Choroid plexus epithelial cell (primary cell): ENCODE data around the gene ZC3H14.

Experiments used
- DNase-seq: peaks from one replicate; pipeline ENCODE4 v3.0.0-alpha.2; 2010; ENCODE audit warnings: low read depth
- H3K4me3 ChIP-seq: 2 replicates; pipeline ENCODE4 v1.5.1; 2011; ENCODE audit warnings: low read depth, mild to moderate bottlenecking, control low read depth, low read length, moderate library complexity
- TF ChIP-seq, protein P1 (sequence below): conservative IDR thresholded peaks from 2 replicates; pipeline ENCODE4 v1.5.1; 2011; ENCODE audit warnings: low read depth, mild to moderate bottlenecking, control low read depth, inconsistent platforms, low read length, moderate library complexity

Gene ZC3H14

DNA sequence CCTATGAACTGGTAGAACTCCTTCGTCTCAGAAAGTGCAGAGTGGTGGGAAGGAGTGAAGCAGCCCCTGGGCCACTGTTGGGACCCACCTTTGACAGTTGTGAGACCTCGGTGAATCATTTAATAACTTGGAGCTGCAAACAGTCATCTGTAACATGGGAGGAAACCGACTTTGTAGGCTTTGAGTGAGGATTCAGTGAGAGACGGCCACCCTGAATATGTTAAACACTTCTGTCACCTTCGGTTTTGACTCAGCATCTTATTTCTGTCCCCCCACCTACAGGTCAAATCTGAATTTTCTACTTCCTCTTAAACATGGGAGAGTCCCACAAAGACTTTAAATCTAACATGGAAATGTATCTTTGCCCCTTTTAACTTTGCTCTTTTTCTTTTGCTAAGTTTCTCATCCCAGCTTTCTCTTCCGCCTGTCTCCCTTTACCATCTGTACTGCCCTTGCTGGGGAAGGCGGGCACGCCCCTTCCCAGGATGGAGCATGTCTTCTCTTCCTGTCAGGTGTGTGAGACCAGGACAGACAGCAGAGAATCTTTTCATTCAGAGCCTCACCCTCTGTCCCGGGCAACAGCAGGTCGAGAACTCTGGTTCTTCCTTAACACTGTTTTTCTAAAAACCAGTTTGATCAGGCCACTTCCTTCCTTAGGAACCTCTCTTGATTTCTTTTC lies 37.1 kb downstream of the ZC3H14 start:
- TF ChIP-seq, protein P1, sequence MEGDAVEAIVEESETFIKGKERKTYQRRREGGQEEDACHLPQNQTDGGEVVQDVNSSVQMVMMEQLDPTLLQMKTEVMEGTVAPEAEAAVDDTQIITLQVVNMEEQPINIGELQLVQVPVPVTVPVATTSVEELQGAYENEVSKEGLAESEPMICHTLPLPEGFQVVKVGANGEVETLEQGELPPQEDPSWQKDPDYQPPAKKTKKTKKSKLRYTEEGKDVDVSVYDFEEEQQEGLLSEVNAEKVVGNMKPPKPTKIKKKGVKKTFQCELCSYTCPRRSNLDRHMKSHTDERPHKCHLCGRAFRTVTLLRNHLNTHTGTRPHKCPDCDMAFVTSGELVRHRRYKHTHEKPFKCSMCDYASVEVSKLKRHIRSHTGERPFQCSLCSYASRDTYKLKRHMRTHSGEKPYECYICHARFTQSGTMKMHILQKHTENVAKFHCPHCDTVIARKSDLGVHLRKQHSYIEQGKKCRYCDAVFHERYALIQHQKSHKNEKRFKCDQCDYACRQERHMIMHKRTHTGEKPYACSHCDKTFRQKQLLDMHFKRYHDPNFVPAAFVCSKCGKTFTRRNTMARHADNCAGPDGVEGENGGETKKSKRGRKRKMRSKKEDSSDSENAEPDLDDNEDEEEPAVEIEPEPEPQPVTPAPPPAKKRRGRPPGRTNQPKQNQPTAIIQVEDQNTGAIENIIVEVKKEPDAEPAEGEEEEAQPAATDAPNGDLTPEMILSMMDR, result no peak
- no peak for DNase-seq

DNA sequence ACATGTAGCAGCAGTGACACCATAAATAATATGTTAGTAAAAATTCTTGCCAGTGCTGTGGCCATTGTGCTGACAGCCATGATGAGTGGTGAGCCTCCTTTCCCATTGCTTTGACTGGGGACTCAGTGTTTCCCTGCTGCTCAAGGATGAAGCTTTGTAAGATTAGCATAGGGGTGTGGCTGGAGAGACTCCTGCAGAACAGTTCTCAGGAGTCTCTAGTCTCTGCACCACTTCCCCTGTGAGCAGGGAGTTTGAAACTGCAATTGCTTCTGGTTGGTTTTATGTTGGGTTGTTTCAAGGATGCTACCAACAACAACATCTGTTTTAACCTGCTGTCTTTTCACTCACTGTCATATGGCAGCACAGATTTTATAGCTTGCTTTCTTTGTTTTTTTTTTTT lies 41.4 kb downstream of the ZC3H14 start:
- H3K4me3 ChIP-seq, result no peak overlapping the region
- DNase-seq, result no peak
- TF ChIP-seq, protein P1, result no peak

More for the DNA sequence above, 37.1 kb downstream of the ZC3H14 start:
- no peak overlapping the region for H3K4me3 ChIP-seq

DNA sequence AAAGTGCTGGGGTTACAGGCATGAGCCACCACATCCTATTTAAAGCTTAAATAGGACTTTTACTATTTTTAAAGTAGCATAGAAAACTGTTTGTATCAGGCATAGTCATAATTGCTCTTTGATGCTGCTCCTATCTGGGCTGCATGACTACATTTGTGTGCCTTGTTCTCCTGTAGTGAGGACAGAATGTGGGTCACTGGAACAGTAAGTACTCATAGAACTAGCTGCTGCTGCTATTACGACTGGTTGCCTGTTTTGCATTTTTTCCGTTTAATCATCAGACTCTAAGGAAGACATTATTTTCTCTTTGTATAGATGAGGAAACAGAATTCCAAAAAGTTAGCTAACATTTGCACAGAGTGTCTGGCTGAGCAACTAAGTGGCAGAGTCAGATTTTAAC lies 42.8 kb downstream of the ZC3H14 start:
- TF ChIP-seq, protein P1, result no peak
- peak; percentile 28 for DNase-seq
- H3K4me3 ChIP-seq, result no peak overlapping the region

DNA sequence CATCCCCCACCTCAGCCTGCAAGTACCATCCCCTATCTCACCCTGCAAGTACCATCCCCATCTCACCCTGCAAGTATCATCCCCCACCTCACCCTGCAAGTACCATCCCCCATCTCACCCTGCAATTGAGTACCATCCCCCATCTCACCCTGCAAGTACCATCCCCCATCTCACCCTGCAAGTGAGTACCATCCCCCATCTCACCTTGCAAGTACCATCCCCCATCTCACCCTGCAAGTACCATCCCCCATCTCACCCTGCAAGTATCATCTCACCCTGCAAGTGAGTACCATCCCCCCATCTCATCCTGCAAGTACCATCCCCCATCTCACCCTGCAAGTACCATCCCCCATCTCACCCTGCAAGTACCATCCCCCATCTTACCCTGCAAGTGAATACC lies 45.0 kb downstream of the ZC3H14 start:
- H3K4me3 ChIP-seq, result no peak overlapping the region
- no peak for DNase-seq
- TF ChIP-seq, protein P1, result no peak

DNA sequence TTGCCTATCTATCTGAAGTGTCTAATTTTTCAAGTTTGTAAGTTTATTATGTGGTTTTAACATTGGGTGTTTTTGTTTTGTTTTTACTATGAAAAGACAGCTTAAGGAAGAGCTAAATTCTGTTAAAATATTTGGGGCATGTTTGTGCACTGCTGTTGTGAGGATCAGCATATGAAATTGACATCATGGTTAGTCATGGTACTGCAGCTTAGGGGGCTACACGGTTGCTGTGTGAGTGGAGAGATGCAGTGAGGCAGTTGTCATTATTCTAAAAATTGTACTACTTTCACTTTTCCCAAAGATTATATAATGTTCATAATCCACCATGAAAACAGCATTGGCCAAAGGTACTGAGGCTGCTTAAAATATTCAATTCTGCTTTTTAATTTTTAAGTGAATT lies 49.0 kb downstream of the ZC3H14 start:
- H3K4me3 ChIP-seq, result no peak overlapping the region
- peak; percentile 29 for DNase-seq
- TF ChIP-seq, protein P1, result peak; percentile 23

DNA sequence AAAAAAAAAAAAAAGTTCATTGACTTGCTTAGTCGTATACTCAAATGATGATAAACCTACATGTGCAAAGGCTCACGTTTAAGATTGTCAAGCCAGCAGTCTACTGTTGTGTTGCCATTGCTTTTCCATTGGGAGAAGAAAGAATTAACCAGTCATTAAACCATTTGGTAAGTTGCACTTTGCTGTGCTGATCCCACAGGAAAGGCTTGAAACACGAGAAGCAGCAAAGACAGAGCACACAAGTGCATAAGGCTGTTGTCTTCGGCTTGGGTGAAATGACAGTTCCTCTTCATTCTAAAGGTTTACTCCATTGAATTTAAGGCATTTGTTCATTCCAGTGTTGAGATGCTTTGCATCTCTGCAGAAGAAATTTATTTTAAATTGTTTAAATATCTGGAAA lies 50.1 kb downstream of the ZC3H14 start:
- DNase-seq, result peak; percentile 16
- TF ChIP-seq, protein P1, result no peak
- no peak overlapping the region for H3K4me3 ChIP-seq

DNA sequence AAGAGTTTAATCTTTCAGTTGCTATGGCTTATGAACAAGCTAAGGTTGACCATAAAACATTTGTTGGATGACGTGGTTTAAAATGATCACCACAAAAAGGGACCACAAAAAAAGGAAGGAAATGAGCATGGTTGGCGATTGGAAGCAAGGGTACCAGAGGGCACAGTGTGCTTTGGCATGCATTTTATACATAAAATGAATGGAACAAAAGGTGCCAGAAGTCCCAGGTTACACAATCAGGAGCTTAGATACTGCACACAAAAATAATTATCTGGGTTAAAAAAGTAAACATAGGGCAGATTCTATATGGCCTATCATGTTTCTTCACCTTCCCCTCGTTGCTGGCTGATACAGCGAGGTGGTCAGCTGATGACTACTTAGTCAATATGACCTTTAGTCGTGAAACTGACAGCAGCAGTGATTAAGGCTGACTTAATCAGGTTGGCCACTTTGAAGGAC lies 50.7 kb downstream of the ZC3H14 start:
- peak; percentile 50 for DNase-seq
- no peak overlapping the region for H3K4me3 ChIP-seq

More for the DNA sequence above, 50.7 kb downstream of the ZC3H14 start:
- TF ChIP-seq, protein P1, result no peak
